ENCODE measurements around the gene CCNQ. TPM values are rescaled to one million over a fixed set of nuclear protein-coding genes. Genes with fewer than 3 reads are reported as not detected.

CCNQ gene
- 14.6 TPM for total RNA-seq
- 35.4 TPM for polyA plus RNA-seq (ENCODE audit: insufficient read depth, low read depth, low replicate concordance)
- long read RNA-seq, donor 1, partial matches to known transcripts = 0 of 8 reads
- long read RNA-seq, donor 1, other reads (novel, unspliced or antisense) = 0 of 8 reads
- long read RNA-seq, donor 2, partial matches to known transcripts = 0 of 5 reads
- long read RNA-seq, donor 2, other reads (novel, unspliced or antisense) = 0 of 5 reads
- long read RNA-seq, donor 3, transcript CCNQ-204 (5 exons, 1,306 nt) = major isoform, 10 of 10 reads
- long read RNA-seq, donor 3, partial matches to known transcripts = 0 of 10 reads
- long read RNA-seq, donor 3, other reads (novel, unspliced or antisense) = 0 of 10 reads
- long read RNA-seq, donor 4, partial matches to known transcripts = 0 of 4 reads
- long read RNA-seq, donor 4, other reads (novel, unspliced or antisense) = 0 of 4 reads
- long read RNA-seq, donor 5, partial matches to known transcripts = 0 of 1 reads
- long read RNA-seq, donor 5, other reads (novel, unspliced or antisense) = 0 of 1 reads
- long read RNA-seq, donor 6, partial matches to known transcripts = 45 of 51 reads
- long read RNA-seq, donor 6, other reads (novel, unspliced or antisense) = 0 of 51 reads
- long read RNA-seq, donor 7, transcript CCNQ-202 (5 exons, 1,164 nt) = minor isoform, 6 of 21 reads
- long read RNA-seq, donor 7, transcript CCNQ-204 (5 exons, 1,306 nt) = major isoform, 7 of 21 reads
- long read RNA-seq, donor 7, partial matches to known transcripts = 0 of 21 reads
- long read RNA-seq, donor 7, other reads (novel, unspliced or antisense) = 4 of 21 reads
- long read RNA-seq, donor 8, transcript CCNQ-202 (5 exons, 1,164 nt) = major isoform, 7 of 9 reads
- long read RNA-seq, donor 8, partial matches to known transcripts = 0 of 9 reads
- long read RNA-seq, donor 8, other reads (novel, unspliced or antisense) = 0 of 9 reads
- long read RNA-seq, donor 9, partial matches to known transcripts = 0 of 3 reads
- long read RNA-seq, donor 9, other reads (novel, unspliced or antisense) = 0 of 3 reads
- long read RNA-seq, donor 10, partial matches to known transcripts = 0 of 8 reads
- long read RNA-seq, donor 10, other reads (novel, unspliced or antisense) = 0 of 8 reads

DNA sequence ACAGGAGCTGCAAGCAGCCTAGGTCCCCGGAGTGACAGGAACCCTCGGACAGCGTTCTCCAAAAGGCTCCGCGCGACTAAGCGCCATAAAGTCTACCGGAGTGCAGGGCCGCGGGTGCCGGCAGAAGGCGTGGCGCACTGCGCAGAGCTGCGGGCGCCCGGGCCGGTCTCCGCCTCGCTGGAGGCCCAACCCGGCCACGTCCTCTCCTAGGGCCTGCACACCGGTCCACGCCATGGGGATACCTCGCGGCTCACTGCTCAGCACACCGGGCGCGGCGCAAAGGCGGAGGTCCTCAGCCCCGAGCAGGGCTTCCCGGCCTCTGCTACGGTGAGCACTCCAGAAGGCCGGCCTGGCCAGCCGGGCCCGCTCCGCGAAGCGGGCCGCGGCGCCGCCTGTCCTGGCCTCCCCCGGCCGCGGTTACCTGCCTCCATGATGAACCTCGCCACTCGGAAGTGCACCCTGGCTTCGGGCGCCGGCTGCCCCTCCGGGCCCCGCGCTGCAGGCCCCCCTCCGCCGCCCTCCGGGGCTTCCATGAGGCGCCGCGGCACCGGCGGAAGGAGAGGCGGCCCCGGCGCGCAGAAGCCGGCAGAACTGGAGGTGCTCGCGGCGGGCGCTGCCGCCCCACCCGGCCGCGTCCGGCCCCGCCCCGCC is at the start of gene CCNQ:
Gene CCNQ (minus strand): TSS at position 599 of the 651 bp plus-strand sequence. CDS start 66 bp downstream, at position 533.
- peaks cover 0 to 12% (median 0%) of the 10 kb centered on the region in 3 donors for H3K4me1 ChIP-seq (ENCODE audit: control insufficient read depth in 2 of 3, insufficient read depth in 2 of 3, low read depth in 1 of 3, low read length in 3 of 3)
- intact Hi-C loops (cut with DNase I) = no loop called here

GRCh38 chrX:153647461-153648357 is 48.8 kb upstream of the CCNQ start:
- peak in 3 of 5 donors; percentile 12 to 62 (median 50) for DNase-seq
- no peak for TF ChIP-seq CTCF (IDR thresholded peaks at IDR 0.05; ENCODE audit: borderline replicate concordance, extremely low read depth, insufficient read depth)

More for the DNA sequence above, at the start of gene CCNQ:
- DNase-seq (peak; percentile 19 to 77 (median 29)), FAIRE-seq (no peak)
- H3K9me3 ChIP-seq (ENCODE audit: control insufficient read depth in 2 of 3, insufficient read depth in 1 of 3, low read length in 3 of 3) = no peaks in the 10 kb centered on the region
- H3K4me3 ChIP-seq (ENCODE audit: low read length in 3 of 3) = peak within 1 kb of the TSS; percentile 71 to 76 (median 74)
- peaks cover 0 to 6% (median 0%) of the 10 kb centered on the region in 3 donors for H3K36me3 ChIP-seq (ENCODE audit: control insufficient read depth in 2 of 3, insufficient read depth in 3 of 3, low read length in 3 of 3)
- TF ChIP-seq CTCF (IDR thresholded peaks at IDR 0.05; ENCODE audit: borderline replicate concordance, extremely low read depth, insufficient read depth) = no peak
- no peaks in the 10 kb centered on the region for H3K27me3 ChIP-seq (ENCODE audit: control insufficient read depth, insufficient read depth, low read length)
- peak within 1 kb of the TSS in 1 of 2 donors; percentile 37 for H3K27ac ChIP-seq (ENCODE audit: low read depth in 2 of 2, low read length in 2 of 2)
- peak within 1 kb of the TSS in 2 of 3 donors; percentile 45 to 53 for H3K9ac ChIP-seq (ENCODE audit: low read length in 3 of 3)

More at GRCh38 chrX:153647461-153648357, 48.8 kb upstream of the CCNQ start:
- Histone ChIP-seq H3K4me3 (ENCODE audit: low read length in 3 of 3) (peak overlapping the region in 1 of 3 donors; percentile 47), H3K4me1 (ENCODE audit: control insufficient read depth in 2 of 3, insufficient read depth in 2 of 3, low read depth in 1 of 3, low read length in 3 of 3) (peaks cover 0 to 5% (median 0%) of the 10 kb centered on the region in 3 donors), H3K36me3 (ENCODE audit: control insufficient read depth in 2 of 3, insufficient read depth in 3 of 3, low read length in 3 of 3) (no peaks in the 10 kb centered on the region), H3K27me3 (ENCODE audit: control insufficient read depth, insufficient read depth, low read length) (peaks cover 2% of the 10 kb centered on the region), H3K9me3 (ENCODE audit: control insufficient read depth in 2 of 3, insufficient read depth in 1 of 3, low read length in 3 of 3) (no peaks in the 10 kb centered on the region), H3K9ac (ENCODE audit: low read length in 3 of 3) (no peak overlapping the region), H3K27ac (ENCODE audit: low read depth in 2 of 2, low read length in 2 of 2) (peak overlapping the region in 1 of 2 donors; percentile 28)
- no peak for FAIRE-seq
- intact Hi-C loops (cut with DNase I) = no loop called here
